SKM-1 (cell line): ENCODE results near the gene LRRC7.
A peak's percentile ranks its signal among the peaks of the same experiment; 100 is the strongest.
"Not testable (repeated sequence)": the region's sequence is repeated elsewhere in the genome, so short reads cannot be mapped to it uniquely, and the experiment has no call there.

ENCODE experiments used
- DNase-seq: peaks from one replicate; lab custom pipeline; 2025; ENCODE audit not compliant: unreplicated experiment; lab: John Stamatoyannopoulos, UW

Gene LRRC7

DNA sequence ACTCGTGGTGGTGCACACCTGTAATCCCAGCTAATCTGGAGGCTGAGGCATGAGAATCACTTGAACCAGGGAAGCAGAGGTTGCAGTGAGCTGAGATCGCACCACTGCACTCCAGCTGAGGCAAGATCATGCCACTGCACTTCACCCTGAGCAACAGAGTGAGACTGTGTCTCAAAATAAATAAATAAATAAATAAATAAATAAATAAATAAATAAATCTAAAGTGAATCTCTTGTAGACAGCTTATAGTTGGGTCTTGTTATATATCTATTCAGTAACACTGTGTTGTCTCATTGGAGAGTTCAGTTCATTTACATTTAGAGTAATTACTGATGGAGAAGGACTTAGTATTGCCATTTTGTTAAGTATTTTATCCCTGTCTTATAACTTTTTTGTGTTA lies 379.2 kb downstream of the LRRC7 start:
- no peak for DNase-seq

DNA sequence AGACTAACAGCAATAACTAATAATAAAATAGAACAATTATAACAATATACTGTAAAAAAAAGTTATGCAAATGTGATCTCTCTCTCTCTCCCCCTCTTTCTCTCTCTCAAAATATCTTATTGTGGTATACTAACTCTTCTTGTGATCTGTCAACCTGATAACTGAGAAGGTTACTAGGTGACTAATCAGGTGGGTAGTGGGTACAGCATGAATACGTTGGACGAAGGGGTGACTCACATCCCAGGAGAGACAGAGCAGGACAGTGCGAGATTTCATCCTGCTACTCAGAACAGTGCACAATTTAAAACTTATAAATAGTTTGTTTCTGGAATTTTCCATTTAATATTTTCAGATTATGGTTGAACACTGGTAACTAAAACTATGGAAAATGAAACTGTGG lies 380.1 kb downstream of the LRRC7 start:
- DNase-seq = no peak

DNA sequence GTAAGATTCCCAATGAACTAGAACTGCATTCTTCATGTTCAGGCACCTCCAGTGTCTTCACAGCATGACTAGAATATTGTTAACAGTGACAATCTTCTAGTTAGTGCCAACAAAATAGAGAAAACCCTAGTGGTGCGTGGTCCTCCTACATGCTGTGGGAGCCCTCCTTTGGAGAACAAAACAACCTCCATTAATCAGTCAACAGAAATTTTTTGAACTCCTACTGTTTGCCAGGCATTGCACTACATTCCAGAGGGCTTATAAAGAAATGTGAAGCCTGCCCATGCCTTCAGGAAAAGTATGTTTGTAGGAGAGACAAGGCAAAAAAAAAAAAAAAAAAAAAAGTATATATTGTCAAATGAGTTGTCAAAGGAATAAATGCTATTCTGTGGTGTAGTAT lies 385.0 kb downstream of the LRRC7 start:
- no peak for DNase-seq

DNA sequence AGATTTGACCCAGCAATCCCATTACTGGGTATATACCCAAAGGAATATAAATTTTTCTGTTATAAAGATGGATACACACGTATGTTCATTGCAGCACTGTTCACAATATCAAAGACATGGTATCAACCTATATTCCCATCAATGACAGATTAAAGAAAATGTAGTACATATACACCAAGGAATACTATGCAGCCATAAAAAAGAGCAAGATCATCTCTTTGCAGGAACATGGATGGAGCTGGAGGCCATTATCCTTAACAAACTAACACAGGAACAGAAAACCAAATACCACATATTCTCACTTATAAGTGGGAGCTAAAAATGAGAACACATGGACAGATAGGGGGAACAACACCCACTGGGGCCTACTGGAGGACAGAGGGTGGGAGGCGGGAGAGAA lies 394.7 kb downstream of the LRRC7 start:
- not testable (repeated sequence) for DNase-seq

DNA sequence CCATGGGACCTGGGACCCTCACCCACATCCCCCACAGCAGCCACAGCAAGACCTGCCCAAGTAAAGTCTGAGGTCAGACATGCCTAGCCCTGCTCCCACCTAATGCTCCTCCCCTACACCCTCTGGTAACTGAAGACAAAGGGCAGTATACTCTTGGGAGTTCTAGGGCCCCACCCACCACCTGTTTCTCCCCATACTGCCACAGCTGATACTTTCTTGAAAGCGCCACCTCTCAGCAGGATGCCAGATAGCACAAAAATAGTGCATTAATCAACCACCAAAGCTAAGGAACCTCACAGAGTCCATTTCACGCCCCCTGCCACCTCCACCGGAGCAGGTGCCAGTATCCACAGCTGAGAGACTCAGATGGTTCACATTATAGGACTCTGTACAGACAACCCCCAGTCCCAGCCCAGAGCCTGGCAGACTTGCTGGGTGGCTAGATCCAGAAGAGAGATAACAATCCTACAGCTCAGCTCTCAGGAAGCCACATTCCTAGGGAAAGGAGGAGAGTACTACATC lies 399.6 kb downstream of the LRRC7 start:
- DNase-seq = no peak

DNA sequence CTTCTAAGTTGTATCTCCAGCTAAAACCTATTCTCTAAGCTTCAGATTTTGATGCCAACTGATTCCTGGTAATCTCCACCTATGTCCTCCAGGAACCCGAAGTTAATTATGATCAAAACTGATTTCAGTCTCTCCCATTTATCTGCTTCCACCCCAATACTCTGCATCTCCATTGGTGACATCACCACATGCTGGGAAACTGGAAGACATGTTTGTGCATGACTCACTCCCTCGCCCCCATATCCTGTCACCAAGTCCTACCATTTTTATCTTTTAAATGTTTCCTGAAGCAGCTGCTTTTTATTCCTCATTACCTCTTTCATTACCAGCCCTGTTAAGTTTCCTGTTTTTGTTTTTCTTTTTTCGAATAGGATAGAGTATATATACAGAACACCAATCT lies 409.2 kb downstream of the LRRC7 start:
- DNase-seq = no peak

DNA sequence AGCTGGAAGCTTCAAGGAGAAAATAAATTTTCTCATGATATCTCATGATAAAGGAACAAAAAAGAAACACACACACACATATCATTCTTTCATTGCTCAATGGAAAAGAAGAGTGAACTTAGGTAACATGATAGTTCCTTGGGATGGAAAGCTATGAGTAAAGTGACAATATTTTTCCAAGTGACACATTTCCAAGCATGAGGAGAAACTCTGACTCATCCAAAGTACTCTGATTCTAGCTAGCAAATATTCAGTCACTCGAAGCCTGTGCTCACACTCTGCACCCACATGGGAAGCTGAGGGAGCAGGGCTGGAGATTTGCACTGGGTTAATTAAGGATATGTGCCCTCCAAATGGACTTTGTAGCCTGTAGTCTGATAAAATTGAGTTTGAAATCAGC lies 415.3 kb downstream of the LRRC7 start:
- no peak for DNase-seq

DNA sequence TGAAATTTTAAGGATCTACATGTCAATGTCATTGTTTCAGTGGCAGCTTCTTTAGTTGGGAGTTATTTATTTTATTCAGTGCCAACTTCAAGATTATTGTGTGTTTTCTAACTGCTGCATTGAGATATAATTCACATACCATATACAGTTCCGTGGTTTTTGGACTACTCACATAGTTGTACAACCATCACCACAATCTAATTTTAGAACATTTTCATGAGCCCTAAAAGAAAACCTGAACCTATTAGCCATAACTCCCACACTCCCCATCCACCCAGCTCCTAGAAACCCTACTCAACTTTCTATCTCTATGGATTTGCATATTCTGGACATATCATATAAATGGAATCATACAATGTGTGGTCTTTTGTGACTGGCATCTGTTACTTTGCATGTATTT lies 417.7 kb downstream of the LRRC7 start:
- DNase-seq = no peak

DNA sequence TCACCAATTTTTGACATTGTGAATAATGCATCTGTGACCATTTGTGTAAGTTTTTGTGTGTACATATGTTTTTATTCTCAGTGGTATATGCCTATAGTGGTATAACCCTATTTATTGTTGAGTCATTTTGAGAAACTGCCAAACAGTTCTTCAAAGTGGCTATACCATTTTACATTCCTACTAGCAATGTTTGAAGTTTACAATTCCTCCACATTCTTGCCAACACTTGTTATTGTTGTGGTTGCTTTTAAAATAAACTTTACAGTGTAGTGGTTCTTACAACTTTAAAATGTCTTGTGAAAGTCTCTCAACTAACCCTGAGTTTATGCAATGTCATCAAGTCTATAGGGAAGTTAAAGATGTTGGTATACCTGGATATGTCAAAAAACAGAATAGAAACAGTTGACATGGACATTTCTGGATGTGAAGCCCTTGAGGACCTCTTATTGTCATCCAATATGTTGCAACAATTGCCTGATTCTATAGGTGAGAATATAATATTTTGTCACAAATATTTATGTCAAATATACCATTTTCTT lies 418.2 kb downstream of the LRRC7 start:
- DNase-seq = no peak

DNA sequence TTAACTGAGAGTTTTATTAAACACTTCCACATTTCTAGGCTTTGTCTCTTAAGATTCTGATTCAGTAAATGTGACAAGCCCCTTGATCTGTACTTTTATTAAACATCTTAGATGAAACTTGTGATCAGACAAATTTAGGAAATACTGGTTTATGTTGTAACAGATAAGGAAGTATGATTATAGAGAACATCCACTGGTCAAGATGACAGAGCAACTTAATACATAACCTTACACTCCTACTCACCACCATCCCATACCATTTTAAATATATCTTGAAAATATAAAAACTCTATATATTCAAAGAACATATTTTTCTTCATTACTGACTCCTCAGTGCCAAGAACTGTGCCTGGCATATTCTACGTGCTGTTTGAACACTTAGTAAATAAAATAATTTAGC lies 420.2 kb downstream of the LRRC7 start:
- no peak for DNase-seq

DNA sequence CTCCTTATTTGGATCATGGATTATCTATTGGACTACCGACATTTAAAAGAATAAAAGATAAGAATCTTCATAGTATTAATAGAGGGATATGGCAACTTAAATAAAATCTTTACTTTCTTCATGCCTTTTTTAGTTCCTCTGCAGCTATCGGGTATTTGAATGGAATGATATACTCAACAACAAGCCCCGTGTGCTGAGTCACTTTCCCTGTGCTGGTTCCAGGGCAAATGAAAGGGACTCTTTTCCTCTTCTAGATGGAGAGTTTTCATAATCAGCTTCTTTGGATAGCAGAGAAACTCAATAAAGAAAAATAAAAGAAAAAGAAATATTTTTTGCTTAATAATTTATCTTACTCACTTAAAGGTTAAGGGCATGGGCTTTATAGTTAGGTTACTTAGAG lies 423.9 kb downstream of the LRRC7 start:
- no peak for DNase-seq

DNA sequence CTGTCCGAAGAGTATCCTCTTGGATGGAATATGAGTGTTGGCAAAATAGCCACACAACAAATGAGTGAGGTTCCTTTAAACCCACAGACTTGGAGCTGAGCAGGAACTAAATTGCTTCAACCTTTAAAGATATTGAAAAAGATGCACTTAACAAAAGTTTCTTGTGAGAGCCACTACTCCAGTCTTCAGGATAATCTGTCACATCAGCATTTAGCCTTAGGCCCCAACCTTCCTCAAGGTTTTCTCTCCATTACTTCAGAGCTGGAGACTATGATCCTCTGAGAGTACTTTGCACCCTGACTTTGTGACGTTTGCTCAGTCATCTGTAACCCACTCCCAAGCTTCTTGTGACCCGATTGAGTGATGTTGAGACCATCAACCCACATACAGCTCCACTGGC lies 424.9 kb downstream of the LRRC7 start:
- DNase-seq = no peak

DNA sequence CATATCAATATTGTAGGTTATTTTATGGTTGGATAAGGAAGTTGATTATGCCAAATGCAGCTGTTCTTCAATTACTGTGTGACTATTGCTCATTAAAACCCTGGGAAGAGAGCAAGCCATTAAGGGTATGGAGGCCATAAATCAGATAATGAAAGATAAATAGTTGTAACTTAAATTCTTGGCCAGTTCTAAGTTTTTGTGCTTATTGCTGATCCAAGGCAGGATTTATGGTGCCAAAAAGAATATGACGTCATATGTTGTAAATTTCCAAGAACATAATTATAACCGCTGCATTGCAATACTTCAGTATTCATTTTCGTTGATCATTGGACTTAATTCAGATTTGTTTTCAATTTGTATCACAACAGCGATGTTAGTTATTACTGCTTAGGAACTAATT lies 426.1 kb downstream of the LRRC7 start:
- DNase-seq = no peak

DNA sequence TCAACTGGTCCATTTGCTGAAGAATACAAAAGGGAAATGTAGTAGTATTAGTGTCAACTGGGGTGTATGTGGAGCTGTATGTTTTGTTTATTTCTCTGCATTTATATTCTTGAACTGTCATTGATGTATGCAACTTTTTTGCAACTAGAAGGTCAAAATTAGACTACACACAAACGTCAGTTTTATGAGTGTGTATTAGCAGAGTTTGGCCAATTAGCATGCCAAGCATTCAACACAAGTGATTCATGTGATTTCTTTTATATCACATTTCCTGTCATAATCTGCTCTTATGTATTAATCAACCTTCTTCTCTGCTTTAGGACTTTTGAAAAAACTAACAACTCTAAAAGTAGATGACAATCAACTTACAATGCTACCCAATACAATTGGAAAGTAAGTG lies 426.5 kb downstream of the LRRC7 start:
- DNase-seq = no peak

DNA sequence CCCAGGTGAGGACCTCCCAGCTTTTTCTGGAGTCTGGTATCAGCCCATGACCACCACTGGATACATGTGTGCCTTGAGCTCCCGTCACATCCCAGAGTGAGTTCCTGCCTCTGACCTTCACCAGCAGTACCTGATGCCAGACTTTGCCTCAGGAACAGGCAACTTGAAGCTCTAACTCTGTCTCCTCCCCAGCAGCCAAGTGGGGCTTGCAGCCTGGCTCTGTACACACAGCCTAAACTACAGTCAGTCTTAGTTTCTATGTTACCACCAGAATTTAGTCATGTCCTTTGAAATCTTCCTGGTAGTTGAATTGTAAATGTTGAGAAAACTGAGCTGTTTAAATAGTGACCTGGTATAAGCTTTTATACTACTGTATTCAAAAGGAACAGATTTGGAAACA lies 431.1 kb downstream of the LRRC7 start:
- no peak for DNase-seq

DNA sequence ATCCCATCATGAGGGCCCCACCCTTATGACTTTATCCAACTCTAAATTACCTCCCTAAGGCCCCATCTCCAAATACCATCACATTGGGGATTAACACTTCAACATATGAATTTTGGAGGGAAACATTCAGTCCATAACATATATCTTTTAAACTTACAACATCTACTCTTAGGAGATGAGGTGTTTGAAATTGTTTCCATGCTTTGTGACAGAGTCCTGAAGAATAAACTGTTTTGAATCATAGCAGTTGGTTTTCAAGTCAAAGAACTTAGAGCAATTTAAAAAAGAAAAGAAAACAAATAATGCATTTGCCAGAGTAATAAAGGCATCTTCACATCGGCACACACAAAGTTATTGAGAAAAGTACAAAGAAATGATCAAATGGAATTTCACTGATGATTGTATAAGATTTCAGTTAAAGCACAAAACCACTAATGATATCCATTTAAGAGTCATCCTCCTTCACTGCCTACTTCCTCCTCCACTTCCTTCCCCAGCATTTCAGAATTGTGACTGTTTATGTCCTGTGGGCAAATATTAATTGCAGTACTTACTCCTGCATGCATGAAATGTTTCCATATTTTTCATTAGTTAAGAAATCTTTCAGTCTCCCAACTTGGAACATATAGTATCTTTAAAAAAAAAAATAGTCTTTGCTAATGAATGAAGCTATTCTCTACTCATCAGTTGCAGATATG lies 435.6 kb downstream of the LRRC7 start:
- peak; percentile 4 for DNase-seq

DNA sequence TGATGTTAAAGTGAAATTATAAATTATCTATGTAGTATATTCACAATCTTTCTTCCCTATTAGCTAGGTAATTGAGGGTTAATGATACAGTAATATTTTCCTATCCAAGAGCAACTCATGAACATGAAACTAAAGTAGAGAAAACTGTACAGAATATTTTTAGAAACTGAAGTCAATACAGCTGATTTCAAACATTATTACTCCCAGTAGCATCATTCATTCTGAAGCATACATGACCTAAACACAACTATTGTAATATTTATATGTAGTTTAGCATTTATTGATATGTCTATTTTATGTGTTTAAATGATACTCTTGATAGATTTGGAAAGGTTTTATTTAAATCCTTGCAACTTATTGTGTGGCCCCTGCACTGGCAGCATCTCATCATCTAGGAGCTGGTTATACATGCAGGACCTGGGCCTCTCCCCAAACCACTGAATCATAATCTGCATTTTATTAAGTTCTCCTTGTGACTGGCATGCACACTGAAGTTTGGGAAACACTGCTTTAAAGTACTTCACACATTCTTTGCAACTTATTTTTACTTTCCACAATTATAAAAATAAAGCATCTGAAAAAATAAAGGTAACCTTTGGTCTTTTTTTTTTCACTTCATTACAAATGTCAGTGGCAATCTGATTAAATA lies 437.8 kb downstream of the LRRC7 start:
- no peak for DNase-seq

DNA sequence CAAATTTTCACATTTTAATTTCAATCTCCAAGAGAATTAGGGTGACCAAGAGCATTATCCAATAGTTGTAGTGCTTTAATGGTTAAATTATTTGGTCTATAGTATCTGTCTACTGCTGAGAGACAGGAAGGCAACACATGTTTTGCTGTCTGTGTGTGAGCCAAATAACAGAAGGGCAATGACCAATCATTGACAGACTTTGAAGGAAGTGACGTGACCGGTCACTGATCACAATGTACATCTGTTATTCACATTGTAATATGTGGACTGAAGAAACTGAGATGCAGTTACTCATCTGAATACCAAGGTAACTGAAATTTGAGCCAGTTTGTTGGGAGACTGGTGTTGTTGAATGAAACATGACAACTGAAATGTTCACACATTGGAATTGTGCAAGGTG lies 440.9 kb downstream of the LRRC7 start:
- no peak for DNase-seq

DNA sequence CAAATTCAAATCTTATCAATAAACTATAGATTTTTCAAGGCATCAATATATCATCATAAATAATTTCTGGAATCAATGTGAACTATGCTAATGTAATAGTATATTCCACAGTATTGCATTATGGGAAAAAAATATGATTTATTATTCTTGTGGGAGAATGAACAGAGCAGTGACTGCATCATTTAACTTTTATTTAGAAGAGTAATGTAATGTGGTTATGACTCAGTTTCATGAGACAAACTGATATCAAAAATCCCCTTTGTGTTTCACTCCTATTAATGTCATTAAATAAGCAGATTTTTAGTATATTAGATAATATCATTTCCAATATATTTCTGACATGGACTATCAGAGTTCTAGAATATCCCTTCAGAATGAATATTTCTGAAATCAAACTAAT lies 450.0 kb downstream of the LRRC7 start:
- no peak for DNase-seq

DNA sequence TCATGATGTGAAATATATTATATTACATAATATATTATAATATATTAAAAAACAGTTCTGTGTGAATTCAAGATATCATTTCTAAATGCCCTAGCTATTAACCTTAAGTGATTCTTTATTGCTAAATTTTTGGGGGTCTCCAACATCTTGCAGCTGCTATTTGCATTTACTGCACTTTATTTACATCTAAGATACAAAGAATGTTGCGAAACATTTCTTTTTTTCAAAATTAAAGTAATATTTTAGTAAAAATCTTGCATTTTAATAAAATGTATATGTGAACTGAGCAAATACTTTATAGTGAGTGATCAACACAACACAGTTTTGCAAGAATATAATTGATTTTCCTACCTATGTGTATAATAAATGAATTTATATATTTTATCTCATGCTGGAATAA lies 456.6 kb downstream of the LRRC7 start:
- DNase-seq = no peak

DNA sequence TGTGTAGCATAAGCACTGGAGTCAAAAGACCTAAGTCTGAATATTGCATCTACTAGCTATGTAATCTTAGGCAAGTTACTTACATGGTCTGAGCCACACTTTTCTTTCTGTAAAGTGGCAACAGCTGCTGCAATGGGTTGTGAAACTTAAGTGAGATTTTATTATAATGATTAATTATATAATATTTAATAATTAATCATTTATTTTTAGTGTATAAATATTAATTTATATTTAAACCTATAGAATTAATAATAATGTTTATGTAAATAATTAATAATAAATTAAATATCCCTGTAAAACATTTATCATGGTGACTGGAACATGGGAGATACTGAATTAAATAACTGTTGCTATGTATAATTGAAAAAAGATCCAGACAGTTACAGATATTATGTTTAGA lies 457.3 kb downstream of the LRRC7 start:
- no peak for DNase-seq

DNA sequence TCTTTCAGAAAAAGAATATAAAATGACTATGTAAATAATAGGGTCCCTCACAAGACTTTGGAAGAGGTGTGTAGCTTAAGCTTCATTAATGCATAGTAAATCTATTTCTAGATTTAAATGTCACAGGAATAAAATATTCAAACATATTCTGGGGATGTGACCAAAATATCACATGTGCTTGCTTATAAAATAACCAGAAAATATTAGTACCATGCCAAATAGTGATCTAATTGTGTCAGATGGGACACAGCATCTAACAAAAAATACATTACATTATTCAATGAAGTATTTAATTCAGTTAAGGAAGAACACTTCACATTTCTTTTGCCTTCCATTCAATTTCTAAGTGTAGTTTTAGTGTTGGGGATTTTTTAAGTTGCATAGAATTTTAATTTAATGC lies 458.1 kb downstream of the LRRC7 start:
- DNase-seq = no peak
